ENCODE measurements around the gene DDAH1. TPM values are rescaled to one million over a fixed set of nuclear protein-coding genes. Genes with fewer than 3 reads are reported as not detected.

Gene DDAH1
- total RNA-seq, 1 donor from 2014 or later = 10.3 TPM

DNA sequence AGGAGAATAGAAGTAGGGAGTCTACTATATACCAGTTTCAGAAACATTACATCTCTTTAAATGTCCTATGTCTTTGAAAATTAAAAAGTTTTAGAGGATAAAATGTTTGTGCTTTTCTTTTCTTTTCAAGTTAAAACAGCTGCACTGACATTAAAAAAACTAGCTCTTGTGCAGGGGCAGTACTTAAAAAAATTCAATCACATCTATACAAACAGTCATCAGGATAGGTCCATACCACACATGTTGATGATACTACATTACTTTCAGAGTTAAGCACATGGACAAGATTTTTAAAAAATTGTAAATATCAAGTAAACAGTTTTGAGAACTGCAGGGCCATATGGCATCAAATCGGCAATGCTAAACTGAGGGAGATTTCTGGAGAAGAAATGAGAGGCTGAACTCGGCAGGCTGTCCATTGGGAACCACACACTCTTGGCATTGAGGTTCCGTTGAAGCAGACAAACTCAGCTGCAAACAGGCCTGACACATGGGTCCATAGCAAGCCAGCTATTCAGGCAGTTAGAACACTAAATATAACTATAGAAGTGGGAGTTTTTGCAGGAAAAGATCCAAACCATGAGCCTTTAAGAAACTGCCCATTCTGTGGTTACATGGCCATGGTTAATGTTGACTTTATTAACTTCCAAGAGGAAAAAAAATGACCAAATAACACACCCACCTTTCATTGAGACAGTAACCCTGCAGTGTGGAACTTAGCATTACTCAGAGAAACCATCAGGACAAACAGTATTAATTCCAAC lies 104.0 kb downstream of the DDAH1 start:
- Histone ChIP-seq H3K27ac (no peak overlapping the region), H3K4me3 (no peak overlapping the region), H3K4me1 (peaks cover 5% of the 10 kb centered on the region), H3K27me3 (no peaks in the 10 kb centered on the region), H3K9me3 (no peaks in the 10 kb centered on the region), H3K36me3 (no peaks in the 10 kb centered on the region)
- no peak for TF ChIP-seq POLR2AphosphoS5 (IDR thresholded peaks at IDR 0.05; ENCODE audit: insufficient read depth in 1 of 2, low read depth in 1 of 2)
- TF ChIP-seq POLR2A (IDR thresholded peaks at IDR 0.05) = no peak
- TF ChIP-seq, protein P1, sequence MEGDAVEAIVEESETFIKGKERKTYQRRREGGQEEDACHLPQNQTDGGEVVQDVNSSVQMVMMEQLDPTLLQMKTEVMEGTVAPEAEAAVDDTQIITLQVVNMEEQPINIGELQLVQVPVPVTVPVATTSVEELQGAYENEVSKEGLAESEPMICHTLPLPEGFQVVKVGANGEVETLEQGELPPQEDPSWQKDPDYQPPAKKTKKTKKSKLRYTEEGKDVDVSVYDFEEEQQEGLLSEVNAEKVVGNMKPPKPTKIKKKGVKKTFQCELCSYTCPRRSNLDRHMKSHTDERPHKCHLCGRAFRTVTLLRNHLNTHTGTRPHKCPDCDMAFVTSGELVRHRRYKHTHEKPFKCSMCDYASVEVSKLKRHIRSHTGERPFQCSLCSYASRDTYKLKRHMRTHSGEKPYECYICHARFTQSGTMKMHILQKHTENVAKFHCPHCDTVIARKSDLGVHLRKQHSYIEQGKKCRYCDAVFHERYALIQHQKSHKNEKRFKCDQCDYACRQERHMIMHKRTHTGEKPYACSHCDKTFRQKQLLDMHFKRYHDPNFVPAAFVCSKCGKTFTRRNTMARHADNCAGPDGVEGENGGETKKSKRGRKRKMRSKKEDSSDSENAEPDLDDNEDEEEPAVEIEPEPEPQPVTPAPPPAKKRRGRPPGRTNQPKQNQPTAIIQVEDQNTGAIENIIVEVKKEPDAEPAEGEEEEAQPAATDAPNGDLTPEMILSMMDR (IDR thresholded peaks at IDR 0.05) = no peak
- intact Hi-C loops (cut with DNase I) = no loop called here
- DNase-seq (ENCODE audit: extremely low spot score in 2 of 2) = no peak

DNA sequence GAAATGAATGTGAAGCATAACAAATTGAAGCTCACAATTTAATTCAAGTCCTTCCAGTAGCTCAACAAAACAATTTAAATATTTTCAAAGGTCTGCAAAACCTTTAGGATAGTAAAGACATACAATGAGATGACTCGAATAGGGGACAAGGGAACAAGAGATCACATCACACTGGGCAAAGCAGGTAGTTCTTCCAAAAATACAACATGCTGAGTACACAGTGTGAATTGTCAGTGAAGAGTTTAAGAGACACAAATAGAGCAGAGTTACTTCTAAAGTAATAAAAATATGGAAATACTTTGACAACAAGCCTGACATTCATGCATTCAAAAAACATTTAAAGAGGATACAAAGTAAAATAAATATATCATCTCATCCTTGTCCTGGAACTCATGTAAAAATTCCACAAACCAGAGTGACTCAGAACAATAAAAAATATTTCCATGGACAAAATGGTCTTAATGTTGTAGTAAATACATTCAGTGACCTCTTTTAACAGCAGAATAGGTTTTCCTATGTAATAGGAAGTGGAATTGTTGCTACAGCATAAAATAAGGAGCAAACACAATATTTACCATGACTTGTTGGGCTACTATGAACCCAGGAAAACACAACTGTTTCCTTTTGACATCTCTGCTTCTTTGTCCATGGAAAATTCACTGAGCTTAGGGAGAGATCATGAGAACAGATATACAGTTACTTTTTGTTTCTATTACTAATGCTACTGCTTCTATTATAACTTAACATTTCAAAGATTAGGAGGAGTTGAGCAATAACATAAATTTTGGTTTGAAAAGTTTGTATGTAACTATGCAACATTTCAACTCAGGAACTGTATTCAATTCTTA lies 104.9 kb downstream of the DDAH1 start:
- Histone ChIP-seq H3K9me3 (no peaks in the 10 kb centered on the region), H3K4me3 (no peak overlapping the region), H3K27me3 (no peaks in the 10 kb centered on the region), H3K4me1 (peaks cover 5% of the 10 kb centered on the region), H3K36me3 (no peaks in the 10 kb centered on the region), H3K27ac (peak overlapping the region; percentile 38)
- intact Hi-C loops (cut with DNase I) = no loop called here
- DNase-seq (ENCODE audit: extremely low spot score in 2 of 2) = no peak
- TF ChIP-seq, protein P1 (IDR thresholded peaks at IDR 0.05) = no peak

DNA sequence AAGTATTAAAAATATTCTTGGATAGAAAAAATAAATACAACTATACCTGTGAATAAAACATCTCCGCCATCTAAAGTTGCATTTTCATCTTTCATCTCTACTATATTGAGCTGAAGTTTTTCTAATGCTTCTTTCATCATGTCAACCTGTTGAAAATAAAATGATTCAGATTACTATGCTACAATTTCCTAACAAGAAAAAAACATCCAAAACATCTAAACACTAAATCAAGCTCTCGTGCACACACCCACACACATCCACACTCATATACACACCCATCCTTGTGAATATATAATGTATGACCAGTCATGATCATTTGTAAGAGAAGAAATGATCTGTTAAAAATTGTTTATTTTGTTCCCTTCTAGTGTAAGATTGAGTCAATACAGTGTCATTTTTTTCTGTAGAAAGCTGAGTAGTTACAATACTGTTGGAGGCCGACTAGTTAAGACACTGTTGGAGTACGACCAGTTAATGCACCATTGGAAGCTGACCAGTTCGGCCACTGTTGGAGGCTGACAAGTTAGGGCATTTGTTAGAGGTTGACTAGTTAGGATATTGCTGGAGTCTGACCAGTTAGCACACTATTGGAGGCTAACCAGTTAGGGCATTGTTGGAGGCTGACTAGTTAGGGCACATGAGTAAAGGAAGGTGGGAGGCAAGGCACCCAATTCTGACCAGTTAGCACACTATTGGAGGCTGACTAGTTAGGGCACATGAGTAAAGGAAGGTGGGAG lies 106.1 kb downstream of the DDAH1 start:
- intact Hi-C loops (cut with DNase I) = no loop called here
- H3K36me3 ChIP-seq = no peaks in the 10 kb centered on the region
- H3K4me1 ChIP-seq = peaks cover 5% of the 10 kb centered on the region
- H3K27ac ChIP-seq = no peak overlapping the region
- no peaks in the 10 kb centered on the region for H3K9me3 ChIP-seq
- H3K4me3 ChIP-seq = no peak overlapping the region
- DNase-seq (ENCODE audit: extremely low spot score in 2 of 2) = no peak
- no peaks in the 10 kb centered on the region for H3K27me3 ChIP-seq
- TF ChIP-seq POLR2AphosphoS5 (IDR thresholded peaks at IDR 0.05; ENCODE audit: insufficient read depth in 1 of 2, low read depth in 1 of 2) = no peak
- TF ChIP-seq POLR2A (IDR thresholded peaks at IDR 0.05) = no peak
- TF ChIP-seq, protein P1 (IDR thresholded peaks at IDR 0.05) = no peak

DNA sequence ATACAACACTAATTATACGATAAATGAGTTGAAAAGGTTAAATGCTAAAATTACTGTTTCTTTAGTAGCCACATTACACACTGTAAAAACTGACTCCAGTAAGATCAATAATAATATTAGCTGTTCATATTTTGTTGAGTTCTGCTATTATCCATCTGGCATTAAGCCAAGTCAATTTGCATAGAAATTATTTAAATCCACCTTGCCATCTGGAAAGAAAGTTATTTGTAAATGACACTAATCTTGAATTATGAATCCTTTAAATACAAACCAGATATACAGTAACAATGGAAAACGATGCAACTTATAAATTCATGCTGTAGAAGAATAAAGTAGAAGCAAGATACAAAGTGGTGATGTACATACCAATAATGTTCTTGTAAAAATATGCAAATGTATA lies 107.1 kb downstream of the DDAH1 start:
- intact Hi-C loops (cut with DNase I) = no loop called here

More for the DNA sequence above, 107.1 kb downstream of the DDAH1 start:
- TF ChIP-seq POLR2AphosphoS5 (IDR thresholded peaks at IDR 0.05; ENCODE audit: insufficient read depth in 1 of 2, low read depth in 1 of 2) = no peak
- TF ChIP-seq POLR2A (IDR thresholded peaks at IDR 0.05) = no peak
- TF ChIP-seq, protein P1 (IDR thresholded peaks at IDR 0.05) = no peak
- Histone ChIP-seq H3K27me3 (no peaks in the 10 kb centered on the region), H3K27ac (no peak overlapping the region), H3K9me3 (no peaks in the 10 kb centered on the region), H3K4me1 (peaks cover 5% of the 10 kb centered on the region), H3K4me3 (no peak overlapping the region), H3K36me3 (no peaks in the 10 kb centered on the region)
- DNase-seq (ENCODE audit: extremely low spot score in 2 of 2) = no peak

Measured in vagina (tissue), 2 donors.